ENCODE measurements around the gene OSER1.
"Not testable (repeated sequence)": the region's sequence is repeated elsewhere in the genome, so short reads cannot be mapped to it uniquely, and the experiment has no call there.

OSER1 gene

DNA sequence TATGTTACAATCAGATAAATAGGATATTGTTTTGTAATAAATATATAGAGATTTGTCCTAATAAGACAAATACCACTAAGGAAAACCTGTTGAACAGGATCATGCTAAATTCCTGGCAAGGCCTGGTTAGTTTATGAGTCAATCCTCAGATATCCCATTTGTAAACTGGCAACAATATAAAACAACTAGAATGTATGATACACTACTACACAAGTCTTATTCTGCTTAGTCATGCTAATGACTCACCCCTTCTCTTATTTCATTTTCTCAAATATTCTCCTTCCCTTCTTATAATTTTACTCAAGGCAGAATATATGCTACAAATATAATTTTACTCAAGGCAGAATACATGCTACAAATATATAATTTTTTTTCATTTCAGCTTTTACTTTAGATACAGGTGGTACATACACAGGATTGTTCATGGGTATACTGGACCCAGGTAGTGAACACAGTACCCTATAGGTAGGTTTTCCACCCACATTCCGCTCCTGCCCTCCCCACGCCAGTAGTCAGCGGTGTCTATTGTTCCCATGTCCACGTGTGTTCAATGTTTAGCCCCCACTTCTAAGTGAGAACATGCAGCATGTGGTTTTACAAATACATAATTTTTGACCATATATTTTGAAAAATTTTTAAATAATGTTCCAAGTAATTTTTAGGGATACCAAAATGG is 6.3 kb downstream of the OSER1 start:
- no peak for DNase-seq (ENCODE audit: low read depth in 1 of 2, low spot score in 1 of 2)

DNA sequence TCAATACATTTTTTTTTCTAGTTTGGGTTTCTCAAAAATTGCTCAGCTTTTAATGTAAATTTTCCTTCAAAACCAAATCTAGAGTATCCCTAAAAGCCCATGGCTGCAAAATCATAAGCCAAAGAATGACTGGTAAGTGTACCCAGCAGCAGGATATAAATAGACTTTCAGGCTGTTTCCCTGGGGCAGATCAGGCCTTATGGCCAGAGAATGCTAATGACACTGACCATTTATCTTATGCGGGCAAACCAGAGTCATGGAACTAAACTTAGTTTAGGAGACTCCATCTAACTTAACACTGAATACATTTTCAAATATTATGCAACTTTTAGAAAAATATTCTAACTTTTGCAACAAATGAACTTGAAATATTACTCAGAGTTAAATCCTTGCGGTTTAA is 7.4 kb downstream of the OSER1 start:
- no peak for DNase-seq (ENCODE audit: low read depth in 1 of 2, low spot score in 1 of 2)

GRCh38 chr20:44200983-44201382 is 9.6 kb downstream of the OSER1 start:
- no peak for DNase-seq (ENCODE audit: low read depth in 1 of 2, low spot score in 1 of 2)

GRCh38 chr20:44200371-44200770 is 10.2 kb downstream of the OSER1 start:
- DNase-seq (ENCODE audit: low read depth in 1 of 2, low spot score in 1 of 2) = no peak

DNA sequence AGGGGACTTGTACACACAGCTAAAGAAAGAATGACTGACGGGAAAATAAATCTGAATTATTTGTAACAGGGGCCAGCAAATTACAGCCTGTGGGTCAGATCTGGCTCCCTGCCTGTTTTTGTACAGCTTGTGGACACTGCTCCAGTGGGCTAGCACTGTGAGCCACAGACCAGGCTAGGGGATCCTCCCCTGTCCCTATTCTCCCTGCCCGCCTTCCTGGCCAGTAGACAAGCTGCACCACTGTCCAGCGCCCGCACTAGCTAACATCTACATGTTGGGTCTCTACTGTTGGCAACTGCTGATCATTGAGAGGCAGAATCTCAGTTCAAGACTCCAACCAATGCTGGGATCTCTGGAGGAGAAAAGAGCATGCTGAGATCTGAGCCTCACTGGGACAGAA is 10.7 kb downstream of the OSER1 start:
- no peak for DNase-seq (ENCODE audit: low read depth in 1 of 2, low spot score in 1 of 2)

DNA sequence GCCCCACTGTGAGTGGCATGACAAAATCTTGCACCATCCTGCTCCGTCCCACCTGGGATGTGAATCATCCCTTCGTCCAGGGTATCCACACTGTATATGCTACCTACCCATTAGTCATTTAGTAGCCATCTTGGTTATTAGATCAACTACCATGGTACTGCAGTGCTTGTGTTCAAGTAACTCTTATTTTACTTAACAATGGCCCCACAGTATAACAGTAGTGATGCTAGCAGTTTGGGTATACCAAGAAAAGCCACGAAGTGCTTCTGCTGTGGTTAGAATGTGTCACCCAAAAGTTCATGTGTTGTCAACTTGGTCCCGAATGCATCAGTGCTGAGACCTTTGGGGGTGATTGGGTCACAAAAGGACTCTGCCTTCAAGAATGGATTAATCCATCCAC is 11.7 kb downstream of the OSER1 start:
- DNase-seq (ENCODE audit: low read depth in 1 of 2, low spot score in 1 of 2) = no peak

DNA sequence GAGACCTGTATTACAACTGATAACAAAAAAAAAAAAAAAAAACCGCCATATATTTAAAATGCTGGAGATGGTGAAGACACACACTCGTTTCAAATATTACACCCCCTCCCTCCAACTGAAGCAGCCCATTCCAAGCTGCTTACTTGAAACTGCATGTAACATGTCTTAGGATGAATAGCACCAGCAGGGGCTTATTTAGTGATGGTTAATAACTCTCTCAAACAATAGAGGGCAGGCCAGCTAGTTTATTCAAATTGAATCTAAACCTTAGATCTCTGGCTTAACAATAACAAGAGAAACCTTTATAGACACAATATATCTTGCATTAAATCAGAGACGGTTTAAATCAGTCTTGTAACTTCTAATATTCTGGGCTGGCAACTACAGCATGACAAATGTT is 14.3 kb downstream of the OSER1 start:
- DNase-seq (ENCODE audit: low read depth in 1 of 2, low spot score in 1 of 2) = no peak

- no peak for DNase-seq (ENCODE audit: low read depth in 1 of 2, low spot score in 1 of 2)
Observed at GRCh38 chr20:44195605-44196004, 15.0 kb downstream of the OSER1 start.

- DNase-seq (ENCODE audit: low read depth in 1 of 2, low spot score in 1 of 2) = no peak
Observed at GRCh38 chr20:44193801-44194200, 16.8 kb downstream of the OSER1 start.

GRCh38 chr20:44191640-44192039 is 18.9 kb downstream of the OSER1 start:
- DNase-seq (ENCODE audit: low read depth in 1 of 2, low spot score in 1 of 2) = not testable (repeated sequence)

DNA sequence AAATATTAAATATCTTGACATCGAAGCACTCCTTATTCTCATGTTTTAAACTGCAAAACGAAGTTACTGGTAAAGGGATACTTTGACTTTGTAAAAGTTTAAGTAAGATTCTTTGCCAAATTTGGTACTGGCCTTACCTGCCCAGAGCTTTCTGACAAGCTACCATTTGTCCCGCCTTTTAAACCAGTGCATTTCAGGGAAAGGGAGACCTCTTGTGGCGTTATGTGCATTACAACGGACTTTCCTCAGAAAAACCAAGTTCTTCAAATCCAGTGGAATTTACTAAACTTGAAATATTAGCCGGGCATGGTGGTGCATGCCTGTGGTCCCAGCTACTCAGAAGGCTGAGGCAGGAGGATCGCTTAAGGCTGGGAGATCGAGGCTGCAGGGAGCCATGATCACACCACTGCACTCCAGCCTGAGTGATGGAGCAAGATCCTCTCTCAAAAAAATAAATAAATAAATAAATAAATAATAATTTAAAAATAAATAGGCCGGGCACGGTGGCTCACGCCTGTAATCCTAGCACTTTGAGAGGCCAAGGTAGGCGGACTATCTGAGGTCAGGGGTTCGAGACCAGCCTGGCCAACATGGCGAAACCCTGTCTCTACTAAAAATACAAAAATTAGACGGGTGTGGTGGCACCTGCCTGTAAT is 20.2 kb downstream of the OSER1 start:
- peak; percentile 6 to 21 for DNase-seq (ENCODE audit: low read depth in 1 of 2, low spot score in 1 of 2)

- DNase-seq (ENCODE audit: low read depth in 1 of 2, low spot score in 1 of 2) = no peak
Observed at GRCh38 chr20:44188752-44189151, 21.8 kb downstream of the OSER1 start.

GRCh38 chr20:44187772-44188709 is 22.5 kb downstream of the OSER1 start:
- no peak for DNase-seq (ENCODE audit: low read depth in 1 of 2, low spot score in 1 of 2)

DNA sequence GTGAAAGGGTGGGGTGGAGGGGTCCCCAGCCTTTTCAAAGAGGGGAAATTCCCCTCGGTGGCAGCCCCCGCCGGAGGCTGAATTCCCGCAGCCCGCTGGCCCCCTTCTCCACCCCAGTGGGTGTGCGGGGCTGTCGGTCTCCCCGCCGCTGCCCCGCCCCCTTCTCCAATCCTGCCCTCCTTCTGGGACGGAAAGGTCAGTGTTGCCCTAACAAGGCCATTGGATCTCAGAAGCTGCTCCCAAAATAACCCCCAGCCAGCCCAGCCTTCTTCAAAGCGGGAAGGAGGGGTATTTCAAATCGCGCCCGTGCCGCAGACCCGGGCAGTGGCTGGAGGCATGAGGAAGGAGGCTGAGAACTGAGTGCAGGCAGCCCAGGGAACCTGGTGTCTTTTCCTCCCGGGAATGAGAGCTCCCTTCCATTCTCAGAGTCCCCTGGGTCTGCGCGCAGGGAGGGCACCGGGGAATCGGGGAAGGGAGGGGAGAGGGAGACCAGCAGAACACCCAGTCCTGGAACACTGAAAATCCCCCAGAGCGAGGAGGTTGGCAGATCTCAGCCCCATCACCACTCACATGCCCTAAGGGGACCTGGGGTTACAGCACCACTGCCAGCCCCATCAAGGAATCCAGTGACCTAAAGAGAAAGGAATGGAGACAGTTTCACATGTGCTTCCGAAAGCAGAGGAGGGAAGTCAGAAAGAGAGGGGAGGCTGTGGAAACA is 23.4 kb downstream of the OSER1 start, which contains the start of gene JPH2:
Gene JPH2 (minus strand): TSS at position 135 of the 718 bp plus-strand sequence. CDS start 483 bp downstream, outside the sequence.
- no peak for DNase-seq (ENCODE audit: low read depth in 1 of 2, low spot score in 1 of 2)

DNA sequence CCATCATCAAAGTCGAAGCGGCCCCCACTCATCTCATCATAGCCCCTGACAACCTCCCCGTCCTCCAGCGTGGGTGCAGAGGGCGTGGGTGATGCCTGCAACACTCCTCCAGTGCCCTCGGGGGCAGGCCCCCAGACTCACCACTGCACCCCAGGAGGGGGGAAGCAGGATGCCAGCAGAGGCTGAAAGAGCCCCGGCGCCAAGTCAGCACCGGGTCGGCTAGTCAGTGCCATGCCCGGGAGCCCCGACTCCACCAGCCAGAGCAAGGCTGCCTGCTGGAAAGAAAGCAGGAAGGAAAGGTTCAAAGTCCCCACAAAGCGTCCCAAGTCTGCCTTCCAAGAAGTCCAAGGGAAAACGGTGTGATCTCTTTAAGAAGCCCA is 23.9 kb downstream of the OSER1 start:
- no peak for DNase-seq (ENCODE audit: low read depth in 1 of 2, low spot score in 1 of 2)

- no peak for DNase-seq (ENCODE audit: low read depth in 1 of 2, low spot score in 1 of 2)
Observed at GRCh38 chr20:44186201-44186600, 24.4 kb downstream of the OSER1 start.

DNA sequence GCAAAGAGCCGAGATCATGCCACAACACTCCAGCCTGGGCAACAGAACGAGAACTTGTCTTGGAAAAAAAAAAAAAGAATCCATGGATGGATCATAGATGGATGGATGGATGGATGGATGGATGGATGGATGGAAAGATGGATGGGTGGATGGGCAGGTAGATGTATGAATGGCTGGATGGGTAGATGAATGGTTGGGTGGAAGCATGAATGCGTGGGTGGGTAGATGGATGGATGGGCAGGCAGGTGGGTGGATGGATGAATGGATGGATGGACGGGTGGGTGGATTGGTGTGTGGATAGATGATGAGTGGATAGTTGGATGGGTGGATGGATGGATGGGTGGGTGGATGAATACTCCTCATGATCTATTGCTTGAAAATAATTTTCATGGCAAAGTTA is 25.0 kb downstream of the OSER1 start:
- no peak for DNase-seq (ENCODE audit: low read depth in 1 of 2, low spot score in 1 of 2)

GRCh38 chr20:44183282-44183681 is 27.3 kb downstream of the OSER1 start:
- DNase-seq (ENCODE audit: low read depth in 1 of 2, low spot score in 1 of 2) = no peak

- no peak for DNase-seq (ENCODE audit: low read depth in 1 of 2, low spot score in 1 of 2)
Observed at GRCh38 chr20:44182863-44183262, 27.7 kb downstream of the OSER1 start.

DNA sequence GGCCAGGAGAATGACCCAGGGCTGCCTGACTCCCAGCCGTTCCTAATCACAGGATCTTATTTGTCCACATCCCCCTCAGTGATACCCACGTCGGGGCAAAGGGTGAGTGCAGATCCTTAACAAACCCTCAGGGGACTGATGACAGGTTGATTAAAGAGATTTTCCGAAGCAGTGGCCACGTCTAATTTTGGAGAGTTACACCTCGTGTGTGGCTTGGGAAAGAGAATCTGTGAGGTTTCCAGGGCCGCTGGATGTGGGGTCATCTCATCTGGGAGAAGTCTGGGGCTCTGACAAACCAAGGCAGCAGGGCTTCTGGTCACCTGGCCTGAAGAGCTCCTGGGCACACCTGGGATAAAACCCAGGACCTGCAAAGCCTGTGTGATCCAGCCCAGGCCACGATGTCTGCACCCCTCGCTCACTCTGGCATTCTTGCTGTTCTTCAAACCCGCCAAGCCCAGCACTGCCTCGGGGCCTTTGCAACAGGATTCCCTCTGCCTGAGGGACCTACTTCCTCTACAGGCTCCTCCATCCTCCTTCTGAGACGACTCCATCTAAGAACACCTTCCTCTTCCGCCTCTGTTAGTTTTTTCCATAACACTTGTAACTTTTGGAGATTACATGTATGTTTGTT is 28.3 kb downstream of the OSER1 start:
- no peak for DNase-seq (ENCODE audit: low read depth in 1 of 2, low spot score in 1 of 2)

- no peak for DNase-seq (ENCODE audit: low read depth in 1 of 2, low spot score in 1 of 2)
Observed at GRCh38 chr20:44181611-44182010, 29.0 kb downstream of the OSER1 start.
